Stomach (tissue), 4 donors: ENCODE data around the gene SORCS1.

Source experiments
- EP300 ChIP-seq: sonication (generic); formaldehyde crosslinking; IDR thresholded peaks from one replicate; pipeline ENCODE4 v1.6.1; 2017; ENCODE audit warnings: antibody characterized with exemption
- TF ChIP-seq, protein P1 (sequence below), 7 experiments: fragments of 450-650 bp in 4 of 7; fragments of 200-600 bp in 3 of 7; sonication (generic) in 3 of 7; IDR thresholded peaks; one replicate each; pipeline ENCODE4 v1.5.1; 2016 to 2019; ENCODE audit warnings: antibody characterized with exemption in 7 of 7, control low read depth in 2 of 7, mild to moderate bottlenecking in 1 of 7

- no peak for TF ChIP-seq EP300
- TF ChIP-seq, protein P1, sequence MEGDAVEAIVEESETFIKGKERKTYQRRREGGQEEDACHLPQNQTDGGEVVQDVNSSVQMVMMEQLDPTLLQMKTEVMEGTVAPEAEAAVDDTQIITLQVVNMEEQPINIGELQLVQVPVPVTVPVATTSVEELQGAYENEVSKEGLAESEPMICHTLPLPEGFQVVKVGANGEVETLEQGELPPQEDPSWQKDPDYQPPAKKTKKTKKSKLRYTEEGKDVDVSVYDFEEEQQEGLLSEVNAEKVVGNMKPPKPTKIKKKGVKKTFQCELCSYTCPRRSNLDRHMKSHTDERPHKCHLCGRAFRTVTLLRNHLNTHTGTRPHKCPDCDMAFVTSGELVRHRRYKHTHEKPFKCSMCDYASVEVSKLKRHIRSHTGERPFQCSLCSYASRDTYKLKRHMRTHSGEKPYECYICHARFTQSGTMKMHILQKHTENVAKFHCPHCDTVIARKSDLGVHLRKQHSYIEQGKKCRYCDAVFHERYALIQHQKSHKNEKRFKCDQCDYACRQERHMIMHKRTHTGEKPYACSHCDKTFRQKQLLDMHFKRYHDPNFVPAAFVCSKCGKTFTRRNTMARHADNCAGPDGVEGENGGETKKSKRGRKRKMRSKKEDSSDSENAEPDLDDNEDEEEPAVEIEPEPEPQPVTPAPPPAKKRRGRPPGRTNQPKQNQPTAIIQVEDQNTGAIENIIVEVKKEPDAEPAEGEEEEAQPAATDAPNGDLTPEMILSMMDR (IDR thresholded peaks at IDR 0.05): no peak
Measured at GRCh38 chr10:106716381-106716780, 448.1 kb downstream of the SORCS1 start.
